HCT116 (cell line): ENCODE results near the gene GDF2. TPM values are rescaled to one million over a fixed set of nuclear protein-coding genes. Genes with fewer than 3 reads are reported as not detected.

Experiments used
- ATAC-seq: fragments of 200-7000 bp; cut with Tn5 transposase; 2 replicates; pipeline ENCODE4 v1.9.1; 2020; ENCODE audit warnings: mild to moderate bottlenecking, moderate library complexity
- BruUV-seq: library from RNA; stranded (reverse); fragments of 400-500 nt; replicated peaks from 2 replicates; lab custom pipeline; 2021; lab: Mats Ljungman, UMichigan
- CTCF ChIA-PET: fragments of 300-600 bp; sonication (Branson Sonifier 250); formaldehyde crosslinking; loops from one replicate; lab custom pipeline; 2021; ENCODE audit warnings: antibody characterized with exemption; lab: Charles Lee
- POLR2A ChIA-PET: fragments of 300-600, 350-600 bp; sonication (Branson Sonifier 250); formaldehyde crosslinking; loops from one replicate; lab custom pipeline; 2021; ENCODE audit warnings: antibody characterized with exemption; lab: Charles Lee
- RAD21 ChIA-PET, 2 experiments: fragments of 300-600 bp; sonication (Branson Sonifier 250); formaldehyde crosslinking; loops; one replicate each; lab custom pipeline; 2023; ENCODE audit warnings: low total read pairs in 2 of 2; ENCODE audit not compliant: uncharacterized antibody in 2 of 2, unreplicated experiment in 2 of 2, low non-redundant PET in 1 of 2; lab: Charles Lee
- DNase-seq: peaks from one replicate; pipeline ENCODE4 v3.0.0-alpha.2; 2010; ENCODE audit warnings: low read depth, low spot score
- H2AFZ ChIP-seq: fragments of 200-600 bp; shearing (Covaris generic), sonication (generic); 2 replicates; pipeline ENCODE4 v1.6.1; 2017; ENCODE audit warnings: low read depth, mixed run types, mixed read lengths, antibody characterized with exemption, low read length; ENCODE audit not compliant: poor library complexity, severe bottlenecking
- H3K27ac ChIP-seq: 2 replicates; pipeline ENCODE4 v1.5.1; 2012; ENCODE audit warnings: low read depth, low read length
- H3K27me3 ChIP-seq: fragments of 200-600 bp; sonication (generic); 2 replicates; pipeline ENCODE4 v1.6.1; 2016; ENCODE audit warnings: mixed run types, low read length, mixed read lengths; ENCODE audit not compliant: insufficient read depth
- H3K36me3 ChIP-seq, 2 experiments: fragments of 200-500 bp in 1 of 2; fragments of 200-600 bp in 1 of 2; sonication (Bioruptor generic) in 1 of 2; sonication (generic) in 1 of 2; 2 replicates each; pipeline versions ENCODE4 v1.5.1 to v1.6.1; 2014 to 2016; ENCODE audit warnings: low read length in 2 of 2, inconsistent platforms in 1 of 2, mixed read lengths in 1 of 2, mixed run types in 1 of 2; ENCODE audit not compliant: insufficient read depth in 2 of 2, control insufficient read depth in 1 of 2
- H3K4me1 ChIP-seq, 2 experiments: fragments of 200-600 bp in 1 of 2; sonication (generic) in 1 of 2; 2 replicates each; pipeline versions ENCODE4 v1.5.1 to v1.6.1; 2012 to 2017; ENCODE audit warnings: low read length in 2 of 2, inconsistent platforms in 1 of 2, mild to moderate bottlenecking in 1 of 2, mixed read lengths in 1 of 2, mixed run types in 1 of 2, moderate library complexity in 1 of 2; ENCODE audit not compliant: insufficient read depth in 2 of 2, control insufficient read depth in 1 of 2
- H3K4me2 ChIP-seq: fragments of 200-600 bp; sonication (generic); 2 replicates; pipeline ENCODE4 v1.6.1; 2017; ENCODE audit warnings: mixed run types, low read length, mixed read lengths
- H3K4me3 ChIP-seq, 2 experiments: fragments of 200-600 bp in 1 of 2; sonication (generic) in 1 of 2; replicated peaks in 1 of 2; 2 replicates each; pipeline ENCODE4 v1.5.1; 2011 to 2016; ENCODE audit warnings: low read length in 2 of 2, control low read depth in 1 of 2, low read depth in 1 of 2, mild to moderate bottlenecking in 1 of 2, mixed read lengths in 1 of 2, mixed run types in 1 of 2
- H3K79me2 ChIP-seq: fragments of 200-600 bp; sonication (generic); 2 replicates; pipeline ENCODE4 v1.6.1; 2017; ENCODE audit warnings: mild to moderate bottlenecking, mixed run types, low read length, moderate library complexity, mixed read lengths; ENCODE audit not compliant: insufficient read depth
- H3K9ac ChIP-seq: fragments of 200-600 bp; sonication (generic); 2 replicates; pipeline ENCODE4 v1.6.1; 2016; ENCODE audit warnings: low read length, mixed read lengths
- H3K9me2 ChIP-seq: fragments of 200-600 bp; sonication (generic), shearing (Covaris generic); 2 replicates; pipeline ENCODE4 v1.6.1; 2017; ENCODE audit warnings: mixed run types, mild to moderate bottlenecking, moderate library complexity; ENCODE audit not compliant: insufficient read depth
- H3K9me3 ChIP-seq, 2 experiments: fragments of 200-500 bp in 1 of 2; fragments of 200-600 bp in 1 of 2; sonication (Bioruptor generic) in 1 of 2; sonication (generic) in 1 of 2; 2 replicates each; pipeline ENCODE4 v1.6.1; 2014 to 2017; ENCODE audit warnings: low read length in 2 of 2, mixed read lengths in 2 of 2, inconsistent platforms in 1 of 2, low read depth in 1 of 2, mild to moderate bottlenecking in 1 of 2, mixed run types in 1 of 2, moderate library complexity in 1 of 2; ENCODE audit not compliant: control insufficient read depth in 1 of 2, insufficient read depth in 1 of 2
- H4K20me1 ChIP-seq: fragments of 200-600 bp; sonication (generic), shearing (Covaris generic); 2 replicates; pipeline ENCODE4 v1.6.1; 2017; ENCODE audit warnings: mixed run types, mild to moderate bottlenecking, moderate library complexity; ENCODE audit not compliant: insufficient read depth
- ATF3 ChIP-seq: IDR thresholded peaks from 2 replicates; pipeline ENCODE4 v1.6.1; 2012
- CBX3 ChIP-seq: IDR thresholded peaks from 2 replicates; pipeline ENCODE4 v1.6.1; 2012; ENCODE audit warnings: low read depth
- EGR1 ChIP-seq: IDR thresholded peaks from 2 replicates; pipeline ENCODE4 v1.6.1; 2012; ENCODE audit warnings: low read depth
- EZH2 ChIP-seq: fragments of 200-600 bp; sonication (generic); IDR thresholded peaks from 2 replicates; pipeline ENCODE4 v1.6.1; 2017; ENCODE audit warnings: antibody characterized with exemption, mixed run types
- EZH2phosphoT487 ChIP-seq: fragments of 200-600 bp; IDR thresholded peaks from 2 replicates; pipeline ENCODE4 v1.6.1; 2018; ENCODE audit warnings: antibody characterized with exemption, borderline replicate concordance
- FOSL1 ChIP-seq: IDR thresholded peaks from 2 replicates; pipeline ENCODE4 v1.6.1; 2012; ENCODE audit warnings: low read depth
- JUND ChIP-seq: IDR thresholded peaks from 2 replicates; pipeline ENCODE4 v1.6.1; 2012
- MAX ChIP-seq: IDR thresholded peaks from 2 replicates; pipeline ENCODE4 v1.6.1; 2012
- POLR2A ChIP-seq: IDR thresholded peaks from 2 replicates; pipeline ENCODE4 v1.7.0; 2011; ENCODE audit warnings: borderline replicate concordance; ENCODE audit not compliant: insufficient read depth, insufficient read length; ENCODE audit errors: extremely low read depth
- POLR2AphosphoS5 ChIP-seq: IDR thresholded peaks from 2 replicates; pipeline ENCODE4 v1.6.1; 2011; ENCODE audit warnings: mild to moderate bottlenecking, low read depth, low read length, moderate library complexity
- RAD21 ChIP-seq: IDR thresholded peaks from 2 replicates; pipeline ENCODE4 v1.6.1; 2012; ENCODE audit warnings: low read depth, mild to moderate bottlenecking
- SIN3A ChIP-seq: IDR thresholded peaks from 2 replicates; pipeline ENCODE4 v1.6.1; 2012; ENCODE audit warnings: low read depth
- TCF7L2 ChIP-seq: IDR thresholded peaks from 2 replicates; pipeline ENCODE4 v1.7.0; 2011; ENCODE audit warnings: borderline replicate concordance, inconsistent platforms; ENCODE audit not compliant: insufficient read depth, insufficient read length; ENCODE audit errors: extremely low read depth
- ZBTB33 ChIP-seq: IDR thresholded peaks from 2 replicates; pipeline ENCODE4 v1.6.1; 2011; ENCODE audit warnings: mild to moderate bottlenecking, low read length, moderate library complexity; ENCODE audit not compliant: insufficient replicate concordance; ENCODE audit errors: extremely low read depth
- ZFX ChIP-seq: fragments of 450-650 bp; IDR thresholded peaks from 2 replicates; pipeline ENCODE4 v1.6.1; 2017
- ZNF274 ChIP-seq: fragments of 200-500 bp; sonication (Bioruptor generic); IDR thresholded peaks from 2 replicates; pipeline ENCODE4 v1.6.1; 2014; ENCODE audit warnings: mild to moderate bottlenecking, low read depth, low read length, inconsistent platforms
- intact Hi-C: fragments of 100-400 bp; cut with micrococcal nuclease; formaldehyde crosslinking; loops from 2 replicates; pipeline ENCODE4 v1.10.0; 2022
- total RNA-seq: library from RNA; stranded (reverse); gene quantifications from one replicate; pipeline ENCODE4 v1.2.1, GENCODE V29; 2021; ENCODE audit not compliant: unreplicated experiment

Gene GDF2
- total RNA-seq, 1 experiment from 2014 or later: not detected

DNA sequence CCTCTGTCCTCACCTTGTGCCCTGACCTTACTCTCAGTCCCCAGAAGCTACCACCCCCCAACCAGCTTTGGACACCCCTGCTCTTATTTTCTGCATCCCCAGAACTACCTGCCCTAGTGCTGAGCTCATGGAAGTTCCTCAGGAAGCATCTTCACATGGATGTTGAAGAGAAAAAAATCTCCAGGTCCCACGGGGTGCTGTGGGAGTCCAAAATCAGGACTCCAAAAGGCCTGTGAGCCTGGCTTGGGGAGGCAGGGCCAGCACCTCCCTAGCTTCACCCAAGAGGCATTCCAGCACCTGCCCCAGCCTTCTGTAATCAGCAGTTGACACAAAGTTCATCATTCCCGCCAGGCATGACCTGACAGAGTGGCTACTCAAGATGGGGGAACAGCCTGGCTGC is 43.0 kb upstream of the GDF2 start:
- Histone ChIP-seq H3K27ac (no peak overlapping the region), H3K4me2 (no peak overlapping the region), H3K9me2 (no peaks in the 10 kb centered on the region), H3K27me3 (no peaks in the 10 kb centered on the region), H3K4me3 (no peak overlapping the region), H3K9me3 (no peaks in the 10 kb centered on the region), H3K36me3 (no peaks in the 10 kb centered on the region), H3K79me2 (no peaks in the 10 kb centered on the region), H4K20me1 (no peaks in the 10 kb centered on the region), H2AFZ (no peak overlapping the region), H3K9ac (no peak overlapping the region), H3K4me1 (peaks cover 7 to 11% of the 10 kb centered on the region in 2 experiments; a peak in 3 of 4 replicates)
- ChIA-PET CTCF (no interaction called here), POLR2A (no interaction called here), RAD21 (no interaction called here)
- DNase-seq (no peak), ATAC-seq (no peak)
- BruUV-seq: no TSS peak
- TF ChIP-seq SIN3A: no peak
- no peak for TF ChIP-seq EGR1
- no peak for TF ChIP-seq MAX
- no peak for TF ChIP-seq ATF3
- no peak for TF ChIP-seq JUND
- TF ChIP-seq TCF7L2: no peak
- TF ChIP-seq POLR2A: no peak
- TF ChIP-seq EZH2phosphoT487: no peak
- no peak for TF ChIP-seq ZNF274
- TF ChIP-seq ZFX: no peak
- TF ChIP-seq POLR2AphosphoS5: no peak
- no peak for TF ChIP-seq CBX3
- intact Hi-C loops: no loop called here

DNA sequence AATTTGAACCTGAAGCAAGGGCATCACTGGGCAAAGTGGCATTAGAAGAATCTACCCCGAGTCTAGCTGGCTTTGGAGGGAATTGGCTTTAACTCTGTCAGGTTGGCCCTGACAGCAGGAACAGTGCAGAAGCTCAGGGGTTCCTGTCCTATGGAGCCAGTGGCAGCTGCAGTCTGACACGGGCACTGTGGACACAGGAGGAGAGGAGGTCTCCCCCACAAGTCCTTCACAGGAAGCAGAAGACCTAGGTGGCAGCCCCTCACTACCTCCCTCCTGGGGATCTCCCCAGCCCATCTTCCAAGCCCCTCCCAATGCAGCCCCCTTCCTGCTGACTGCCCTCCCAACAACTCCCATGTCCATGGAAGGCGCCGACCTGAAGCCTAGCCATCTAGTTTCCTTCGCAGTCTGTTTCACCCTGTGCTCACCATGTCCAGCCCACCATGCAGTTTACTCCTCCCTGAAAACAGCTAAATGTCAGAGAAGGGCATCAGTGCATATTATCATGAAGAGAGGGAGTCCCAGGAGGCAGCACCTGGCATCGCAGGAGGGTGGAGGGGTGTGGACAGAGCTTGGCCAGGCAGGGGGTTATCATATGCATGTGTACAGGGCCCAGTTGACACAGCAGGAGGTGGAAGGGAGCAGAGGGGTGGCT is 40.1 kb upstream of the GDF2 start:
- ATAC-seq (no peak), DNase-seq (no peak)
- H3K27me3 ChIP-seq: no peaks in the 10 kb centered on the region
- H3K4me1 ChIP-seq: peaks cover 7 to 9% of the 10 kb centered on the region in 2 experiments; a peak in 3 of 4 replicates
- H3K9ac ChIP-seq: no peak overlapping the region
- ChIA-PET RAD21 (no interaction called here), POLR2A (no interaction called here), CTCF (no interaction called here)
- no peaks in the 10 kb centered on the region for H3K36me3 ChIP-seq
- no peaks in the 10 kb centered on the region for H4K20me1 ChIP-seq
- H3K4me3 ChIP-seq: no peak overlapping the region
- intact Hi-C loops: no loop called here
- no TSS peak for BruUV-seq
- no peak overlapping the region for H2AFZ ChIP-seq
- no peak overlapping the region for H3K4me2 ChIP-seq
- no peaks in the 10 kb centered on the region for H3K79me2 ChIP-seq
- no peaks in the 10 kb centered on the region for H3K9me2 ChIP-seq
- no peaks in the 10 kb centered on the region for H3K9me3 ChIP-seq
- no peak overlapping the region for H3K27ac ChIP-seq
- no peak for TF ChIP-seq EZH2
- no peak for TF ChIP-seq ZBTB33
- no peak for TF ChIP-seq ZNF274
- no peak for TF ChIP-seq EGR1
- no peak for TF ChIP-seq MAX
- TF ChIP-seq POLR2AphosphoS5: no peak
- TF ChIP-seq RAD21: no peak
- TF ChIP-seq FOSL1: no peak
